Lower leg skin (tissue), 3 donors: ENCODE data around the gene DMRT1.

ENCODE experiments used
- POLR2A ChIP-seq, 2 donors: fragments of 450-650 bp; IDR thresholded peaks; one replicate each; pipeline ENCODE4 v1.6.1; 2016 to 2017; ENCODE audit warnings: antibody characterized with exemption in 2 of 2, mild to moderate bottlenecking in 1 of 2, moderate library complexity in 1 of 2
- TF ChIP-seq, protein P1 (sequence below), 3 donors: fragments of 450-650 bp; IDR thresholded peaks; one replicate each; pipeline ENCODE4 v1.5.1; 2016; ENCODE audit warnings: antibody characterized with exemption in 3 of 3, mild to moderate bottlenecking in 3 of 3, moderate library complexity in 2 of 3

DNA sequence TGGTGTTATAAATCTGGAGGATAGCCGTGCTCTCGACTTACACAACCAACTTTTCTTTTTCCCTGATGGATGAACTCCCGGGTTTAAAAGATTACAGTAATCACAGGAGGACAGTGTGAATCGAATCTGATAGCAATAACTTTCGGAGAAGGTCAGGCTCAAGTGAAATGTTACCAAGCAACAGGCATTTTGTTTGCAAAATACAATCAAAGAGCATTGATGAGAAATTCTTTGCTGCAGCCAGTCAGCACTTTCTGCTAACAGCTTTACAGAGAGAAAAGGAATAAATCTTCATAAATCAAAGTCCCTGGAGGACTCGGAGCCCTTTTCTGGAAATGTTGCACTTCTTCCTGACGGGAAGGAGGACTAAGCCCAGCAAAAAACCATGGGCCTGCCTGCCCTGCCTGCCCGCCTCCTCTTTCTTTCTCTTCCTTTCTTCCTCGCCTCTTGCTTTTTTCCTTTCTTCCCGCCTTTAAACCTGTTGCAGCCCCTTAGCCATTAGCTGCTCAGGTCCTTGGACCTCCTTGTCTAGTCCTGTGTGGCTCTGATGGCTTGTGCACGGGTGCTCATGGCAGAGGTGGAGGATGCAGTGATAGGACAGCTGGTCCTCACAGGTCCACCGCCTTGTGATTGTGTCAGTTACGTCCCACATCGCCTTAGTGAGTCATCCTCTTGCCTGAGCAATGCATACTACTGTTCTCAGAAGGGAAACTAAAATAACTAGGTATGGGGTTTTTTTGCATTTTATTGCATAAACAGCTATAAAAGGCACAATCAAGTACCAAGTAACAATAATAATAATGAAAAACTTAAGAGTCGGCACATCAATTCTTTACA is 141.1 kb downstream of the DMRT1 start:
- TF ChIP-seq, protein P1, sequence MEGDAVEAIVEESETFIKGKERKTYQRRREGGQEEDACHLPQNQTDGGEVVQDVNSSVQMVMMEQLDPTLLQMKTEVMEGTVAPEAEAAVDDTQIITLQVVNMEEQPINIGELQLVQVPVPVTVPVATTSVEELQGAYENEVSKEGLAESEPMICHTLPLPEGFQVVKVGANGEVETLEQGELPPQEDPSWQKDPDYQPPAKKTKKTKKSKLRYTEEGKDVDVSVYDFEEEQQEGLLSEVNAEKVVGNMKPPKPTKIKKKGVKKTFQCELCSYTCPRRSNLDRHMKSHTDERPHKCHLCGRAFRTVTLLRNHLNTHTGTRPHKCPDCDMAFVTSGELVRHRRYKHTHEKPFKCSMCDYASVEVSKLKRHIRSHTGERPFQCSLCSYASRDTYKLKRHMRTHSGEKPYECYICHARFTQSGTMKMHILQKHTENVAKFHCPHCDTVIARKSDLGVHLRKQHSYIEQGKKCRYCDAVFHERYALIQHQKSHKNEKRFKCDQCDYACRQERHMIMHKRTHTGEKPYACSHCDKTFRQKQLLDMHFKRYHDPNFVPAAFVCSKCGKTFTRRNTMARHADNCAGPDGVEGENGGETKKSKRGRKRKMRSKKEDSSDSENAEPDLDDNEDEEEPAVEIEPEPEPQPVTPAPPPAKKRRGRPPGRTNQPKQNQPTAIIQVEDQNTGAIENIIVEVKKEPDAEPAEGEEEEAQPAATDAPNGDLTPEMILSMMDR (IDR thresholded peaks at IDR 0.05) = no peak
- TF ChIP-seq POLR2A (IDR thresholded peaks at IDR 0.05) = no peak
